Endothelial cell of umbilical vein (primary cell): Measurements from ENCODE around the gene ZNF280D.

ENCODE experiments used
- CTCF ChIP-seq, 2 donors: IDR thresholded peaks; 1 replicate in 1 of 2; 2 replicates in 1 of 2; pipeline ENCODE4 v1.5.1; 2011; ENCODE audit warnings: low read length in 2 of 2, mild to moderate bottlenecking in 2 of 2, moderate library complexity in 2 of 2, control low read depth in 1 of 2, inconsistent platforms in 1 of 2, low read depth in 1 of 2; ENCODE audit not compliant: insufficient read depth in 1 of 2; ENCODE audit errors: extremely low read depth in 1 of 2
- JUN ChIP-seq: IDR thresholded peaks from 2 replicates; pipeline ENCODE4 v1.6.1; 2011; ENCODE audit warnings: borderline replicate concordance, low read depth; ENCODE audit not compliant: insufficient read length, insufficient read depth
- MYC ChIP-seq: IDR thresholded peaks from one replicate; pipeline ENCODE4 v1.6.1; 2011; ENCODE audit warnings: mild to moderate bottlenecking, low read depth, low read length
- POLR2A ChIP-seq: IDR thresholded peaks from 2 replicates; pipeline ENCODE4 v1.6.1; 2012; ENCODE audit warnings: low read depth, mild to moderate bottlenecking, control low read depth, low read length
- TF ChIP-seq, protein P1 (sequence below): IDR thresholded peaks from 2 replicates; pipeline ENCODE4 v1.6.1; 2011; ENCODE audit not compliant: insufficient read depth, insufficient read length

GRCh38 chr15:56672721-56673120 is 60.6 kb downstream of the ZNF280D start:
- TF ChIP-seq CTCF (IDR thresholded peaks at IDR 0.05; ENCODE audit: extremely low read depth in 1 of 2, insufficient read depth in 1 of 2, low read depth in 1 of 2, low read length in 2 of 2): no peak
- TF ChIP-seq, protein P1, sequence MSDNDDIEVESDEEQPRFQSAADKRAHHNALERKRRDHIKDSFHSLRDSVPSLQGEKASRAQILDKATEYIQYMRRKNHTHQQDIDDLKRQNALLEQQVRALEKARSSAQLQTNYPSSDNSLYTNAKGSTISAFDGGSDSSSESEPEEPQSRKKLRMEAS: no peak
- TF ChIP-seq JUN: no peak
- no peak for TF ChIP-seq MYC
- no peak for TF ChIP-seq POLR2A
